DOHH2 (cell line): ENCODE data around the gene HGF.

Source experiments
- H3F3A ChIP-seq: fragments of 200-600 bp; sonication (generic), shearing (Covaris generic); 2 replicates; pipeline ENCODE4 v1.6.0; 2016; ENCODE audit warnings: antibody characterized with exemption, mild to moderate bottlenecking; ENCODE audit not compliant: control insufficient read depth, insufficient read depth
- H3K27ac ChIP-seq: fragments of 200-600 bp; sonication (generic); 2 replicates; pipeline ENCODE4 v1.5.1; 2014; ENCODE audit warnings: low read depth, mild to moderate bottlenecking, low read length, moderate library complexity
- H3K27me3 ChIP-seq: fragments of 200-600 bp; sonication (generic); 2 replicates; pipeline ENCODE4 v1.6.1; 2014; ENCODE audit warnings: mild to moderate bottlenecking, low read length, mixed read lengths; ENCODE audit not compliant: control insufficient read depth
- H3K36me3 ChIP-seq: fragments of 200-600 bp; sonication (generic); 2 replicates; pipeline ENCODE4 v1.6.1; 2014; ENCODE audit warnings: mild to moderate bottlenecking, low read length, moderate library complexity, mixed read lengths; ENCODE audit not compliant: control insufficient read depth
- H3K4me1 ChIP-seq: fragments of 200-600 bp; sonication (generic); 2 replicates; pipeline ENCODE4 v1.6.1; 2014; ENCODE audit warnings: mild to moderate bottlenecking, low read length, mixed read lengths; ENCODE audit not compliant: control insufficient read depth
- H3K4me2 ChIP-seq: fragments of 200-600 bp; sonication (generic); 2 replicates; pipeline ENCODE4 v1.6.0; 2014; ENCODE audit warnings: mild to moderate bottlenecking, low read length, moderate library complexity
- H3K4me3 ChIP-seq: fragments of 200-600 bp; sonication (generic); 2 replicates; pipeline ENCODE4 v1.5.1; 2014; ENCODE audit warnings: mild to moderate bottlenecking, low read length, mixed read lengths
- H3K79me2 ChIP-seq: fragments of 200-600 bp; sonication (generic); 2 replicates; pipeline ENCODE4 v1.6.1; 2014; ENCODE audit warnings: mild to moderate bottlenecking, low read length, mixed read lengths; ENCODE audit not compliant: control insufficient read depth
- H3K9me2 ChIP-seq: fragments of 200-600 bp; sonication (generic); replicated peaks from 2 replicates; pipeline ENCODE4 v1.6.1; 2014; ENCODE audit warnings: mild to moderate bottlenecking, low read length, mixed read lengths; ENCODE audit not compliant: control insufficient read depth
- H3K9me3 ChIP-seq: fragments of 200-600 bp; sonication (generic); 2 replicates; pipeline ENCODE4 v1.6.1; 2014; ENCODE audit warnings: antibody characterized with exemption, low read length, mixed read lengths; ENCODE audit not compliant: control insufficient read depth, insufficient read depth
- H4K20me1 ChIP-seq: fragments of 200-600 bp; sonication (generic); 2 replicates; pipeline ENCODE4 v1.6.0; 2014; ENCODE audit warnings: low read depth, mild to moderate bottlenecking, antibody characterized with exemption, low read length, moderate library complexity; ENCODE audit not compliant: control insufficient read depth, insufficient read depth
- EZH2phosphoT487 ChIP-seq: fragments of 200-600 bp; sonication (generic); IDR thresholded peaks from 2 replicates; pipeline ENCODE4 v1.6.1; 2017; ENCODE audit warnings: borderline replicate concordance, mild to moderate bottlenecking, antibody characterized with exemption, low read length, moderate library complexity, mixed read lengths
- TF ChIP-seq, protein P1 (sequence below): fragments of 200-600 bp; sonication (generic); IDR thresholded peaks from one replicate; pipeline ENCODE4 v1.5.1; 2014; ENCODE audit warnings: antibody characterized with exemption, mild to moderate bottlenecking, low read depth, low read length; ENCODE audit not compliant: poor library complexity, severe bottlenecking

HGF gene

DNA sequence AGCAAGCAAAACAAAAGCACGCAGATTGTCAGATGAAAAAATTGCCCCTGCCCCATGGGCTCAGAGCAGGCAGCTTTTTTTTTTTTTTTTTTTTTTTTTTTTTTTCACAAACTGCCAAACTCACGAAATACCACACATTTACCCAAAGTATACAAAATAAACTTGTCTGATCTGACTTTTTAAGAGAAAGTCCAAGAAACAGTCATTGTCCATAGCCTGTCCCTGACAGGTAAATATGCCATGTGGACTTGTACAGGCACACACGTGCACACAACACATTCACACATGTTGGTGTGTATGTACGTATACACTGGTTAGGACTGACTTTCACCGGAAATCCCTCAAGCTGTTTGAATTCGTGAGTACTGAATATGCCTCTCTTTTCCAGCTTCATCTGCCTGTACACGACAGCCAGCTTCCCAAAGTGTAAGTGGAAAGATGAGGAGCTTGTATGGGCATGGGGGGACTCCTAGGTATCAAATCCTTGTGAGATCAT is 929 bp upstream of the HGF start:
- TF ChIP-seq, protein P1, sequence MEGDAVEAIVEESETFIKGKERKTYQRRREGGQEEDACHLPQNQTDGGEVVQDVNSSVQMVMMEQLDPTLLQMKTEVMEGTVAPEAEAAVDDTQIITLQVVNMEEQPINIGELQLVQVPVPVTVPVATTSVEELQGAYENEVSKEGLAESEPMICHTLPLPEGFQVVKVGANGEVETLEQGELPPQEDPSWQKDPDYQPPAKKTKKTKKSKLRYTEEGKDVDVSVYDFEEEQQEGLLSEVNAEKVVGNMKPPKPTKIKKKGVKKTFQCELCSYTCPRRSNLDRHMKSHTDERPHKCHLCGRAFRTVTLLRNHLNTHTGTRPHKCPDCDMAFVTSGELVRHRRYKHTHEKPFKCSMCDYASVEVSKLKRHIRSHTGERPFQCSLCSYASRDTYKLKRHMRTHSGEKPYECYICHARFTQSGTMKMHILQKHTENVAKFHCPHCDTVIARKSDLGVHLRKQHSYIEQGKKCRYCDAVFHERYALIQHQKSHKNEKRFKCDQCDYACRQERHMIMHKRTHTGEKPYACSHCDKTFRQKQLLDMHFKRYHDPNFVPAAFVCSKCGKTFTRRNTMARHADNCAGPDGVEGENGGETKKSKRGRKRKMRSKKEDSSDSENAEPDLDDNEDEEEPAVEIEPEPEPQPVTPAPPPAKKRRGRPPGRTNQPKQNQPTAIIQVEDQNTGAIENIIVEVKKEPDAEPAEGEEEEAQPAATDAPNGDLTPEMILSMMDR: no peak
- TF ChIP-seq EZH2phosphoT487: no peak
- Histone ChIP-seq H3K79me2 (no peaks in the 10 kb centered on the region), H3K9me2 (no peaks in the 10 kb centered on the region), H3K4me1 (peaks cover 19% of the 10 kb centered on the region), H3K36me3 (no peaks in the 10 kb centered on the region), H3F3A (no peaks in the 10 kb centered on the region), H3K27ac (no peak overlapping the region), H3K27me3 (no peaks in the 10 kb centered on the region), H3K4me3 (no peak overlapping the region), H3K4me2 (peak overlapping the region; percentile 37), H3K9me3 (no peaks in the 10 kb centered on the region), H4K20me1 (no peaks in the 10 kb centered on the region)

DNA sequence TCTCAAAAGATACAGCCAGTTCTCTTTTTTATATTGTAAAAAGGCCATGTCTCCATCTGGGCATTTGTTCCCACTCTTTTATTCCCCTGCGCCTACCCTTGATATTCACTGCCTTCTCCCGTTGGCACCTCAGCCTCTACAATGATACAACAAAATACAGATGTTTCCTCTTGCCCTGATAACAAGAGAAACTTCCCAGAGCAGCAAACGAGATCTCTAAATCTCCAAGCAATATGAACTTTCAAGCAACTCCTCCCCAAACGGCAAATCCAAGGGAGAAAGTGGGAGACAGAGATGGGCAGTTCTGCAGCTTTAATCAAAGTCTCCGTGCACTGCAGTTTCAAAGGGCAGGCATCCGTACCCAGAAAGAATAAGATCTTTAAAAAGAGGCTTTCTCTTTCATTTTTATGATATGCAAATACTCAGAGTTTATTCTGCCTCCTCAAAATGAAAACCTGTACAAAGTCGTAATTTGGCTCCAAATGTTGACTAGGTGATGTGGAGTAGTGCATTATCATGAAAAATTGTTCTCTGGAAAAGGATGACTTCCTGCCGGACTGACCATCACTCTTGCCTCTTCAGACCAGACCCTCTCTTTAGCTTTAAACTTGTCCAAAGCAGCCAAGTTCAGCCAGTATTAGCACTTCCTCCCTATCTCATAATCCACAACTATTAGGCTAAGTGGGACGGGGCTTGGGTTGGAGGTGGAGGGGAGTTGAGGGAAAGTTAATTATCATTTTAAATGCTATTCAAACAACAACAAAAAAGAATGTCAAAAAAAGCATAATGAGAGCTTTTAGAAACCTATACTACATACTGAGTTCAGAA is 682 bp downstream of the HGF start:
- Histone ChIP-seq H3K4me3 (peak overlapping the region; percentile 3; the same call in 1 of the 2 replicates), H3K9me3 (no peaks in the 10 kb centered on the region), H3K79me2 (no peaks in the 10 kb centered on the region), H4K20me1 (no peaks in the 10 kb centered on the region), H3K4me2 (peak overlapping the region; percentile 37), H3F3A (no peaks in the 10 kb centered on the region), H3K27me3 (no peaks in the 10 kb centered on the region), H3K9me2 (no peaks in the 10 kb centered on the region), H3K36me3 (no peaks in the 10 kb centered on the region), H3K27ac (no peak overlapping the region), H3K4me1 (peaks cover 19% of the 10 kb centered on the region)
- TF ChIP-seq, protein P1: no peak
- no peak for TF ChIP-seq EZH2phosphoT487

DNA sequence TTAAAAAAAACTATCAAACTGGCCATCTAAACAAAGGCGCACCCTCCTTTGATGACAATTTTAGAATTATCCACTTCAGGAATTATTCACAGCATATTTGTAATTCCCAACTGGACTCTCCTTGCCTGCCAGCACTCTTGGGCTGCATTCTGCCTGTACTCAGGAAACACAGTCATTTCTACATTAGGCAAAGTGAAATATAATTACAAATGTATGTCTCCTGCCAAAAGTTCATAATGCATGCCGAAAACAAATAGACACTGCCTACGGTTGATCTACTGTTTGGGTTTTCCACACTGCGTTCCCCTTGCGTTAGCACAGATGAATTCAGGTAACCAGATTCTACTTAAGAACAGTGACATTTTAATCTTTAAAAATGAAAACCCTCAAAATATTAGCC is 1.9 kb downstream of the HGF start:
- TF ChIP-seq, protein P1: no peak
- TF ChIP-seq EZH2phosphoT487: no peak
- Histone ChIP-seq H3K9me3 (no peaks in the 10 kb centered on the region), H3K4me1 (peaks cover 19% of the 10 kb centered on the region), H3K4me3 (no peak overlapping the region), H4K20me1 (no peaks in the 10 kb centered on the region), H3K9me2 (no peaks in the 10 kb centered on the region), H3K27ac (no peak overlapping the region), H3F3A (no peaks in the 10 kb centered on the region), H3K27me3 (no peaks in the 10 kb centered on the region), H3K36me3 (no peaks in the 10 kb centered on the region), H3K4me2 (no peak overlapping the region), H3K79me2 (no peaks in the 10 kb centered on the region)
